ENCODE results near the gene LMAN1. TPM values are rescaled to one million over a fixed set of nuclear protein-coding genes. Genes with fewer than 3 reads are reported as not detected.

LMAN1 gene
- total and polyA plus RNA-seq, 2 of the 4 experiments (the other 2 are of a cell fraction), result 83.1 to 213 TPM

DNA sequence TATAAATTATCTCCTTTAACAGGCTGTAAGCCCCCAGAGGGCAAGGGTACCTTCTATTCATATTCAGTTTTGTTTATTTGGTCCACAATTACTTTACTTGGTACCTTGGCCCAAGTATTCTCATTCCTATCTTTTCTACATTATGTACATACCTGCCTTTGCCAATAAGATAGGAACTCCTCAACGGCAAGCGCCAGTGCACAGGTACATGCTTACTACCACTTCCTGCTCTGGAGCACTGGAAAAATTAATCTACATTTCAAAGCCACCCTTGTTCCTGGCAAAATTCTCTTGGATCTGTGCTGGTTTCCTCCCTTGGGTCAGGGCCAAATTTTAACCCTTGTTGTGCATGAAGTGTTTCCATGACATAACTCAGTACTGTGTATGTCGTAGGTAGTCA, 34.3 kb upstream of the LMAN1 start:
- Histone ChIP-seq H2BK120ac (ENCODE audit: low read depth, low read length) (no peak overlapping the region), H3K56ac (ENCODE audit: extremely low read depth, insufficient read depth, low read length) (no peak overlapping the region), H3K9me3 (ENCODE audit: control insufficient read depth, insufficient read depth, low read length) (no peaks in the 10 kb centered on the region), H3K27ac (ENCODE audit: insufficient read depth, low read length) (no peak overlapping the region), H2BK20ac (ENCODE audit: low read depth, low read length) (no peak overlapping the region), H2AK5ac (ENCODE audit: low read depth, low read length) (no peak overlapping the region), H3K4me1 (ENCODE audit: control insufficient read depth, insufficient read depth, low read length) (no peaks in the 10 kb centered on the region), H3K14ac (replicated peaks; ENCODE audit: low read depth, low read length) (no peak overlapping the region), H3K23ac (ENCODE audit: low read depth, low read length) (no peak overlapping the region), H3K4me3 (ENCODE audit: insufficient read depth, low read depth, low read length) (no peak overlapping the region), H4K5ac (ENCODE audit: low read depth, low read length) (no peak overlapping the region), H3K4ac (ENCODE audit: low read depth, low read length) (no peak overlapping the region), H3K9ac (ENCODE audit: low read depth, low read length) (no peak overlapping the region), H3K27me3 (ENCODE audit: control insufficient read depth, insufficient read depth, low read length) (peaks cover 5% of the 10 kb centered on the region), H2AK9ac (replicated peaks; ENCODE audit: low read depth, low read length, poor library complexity) (no peak overlapping the region), H3K4me2 (ENCODE audit: low read depth, low read length) (no peak overlapping the region), H3K18ac (ENCODE audit: low read depth, low read length) (no peak overlapping the region), H2BK5ac (ENCODE audit: low read depth, low read length, poor library complexity, severe bottlenecking) (no peak overlapping the region), H3K79me1 (ENCODE audit: low read depth in 1 of 2, low read length in 2 of 2) (no peaks in the 10 kb centered on the region), H4K91ac (ENCODE audit: insufficient read depth, low read depth, low read length) (no peak overlapping the region), H3K9me1 (ENCODE audit: insufficient read depth, low read length) (no peaks in the 10 kb centered on the region), H2BK15ac (ENCODE audit: low read depth, low read length) (no peak overlapping the region), H4K8ac (ENCODE audit: low read depth in 2 of 2, low read length in 2 of 2) (no peak overlapping the region), H3K36me3 (ENCODE audit: control insufficient read depth, insufficient read depth, low read length) (no peaks in the 10 kb centered on the region), H4K20me1 (ENCODE audit: insufficient read depth, low read length) (no peaks in the 10 kb centered on the region), H2AFZ (replicated peaks; ENCODE audit: low read length, poor library complexity) (no peak overlapping the region)
- BruUV-seq (replicated peaks), result no TSS peak
- WGBS, 2 experiments (ENCODE audit: extremely low coverage in 2 of 2, insufficient read length in 1 of 2), result 90% methylated on average over 2 of the region's 3 CpGs; no CpG with 5 or more reads in 1 of the 2 experiments
- ChIA-PET CTCF (interaction anchor here (1.1 to 1.2 kb wide), 2 partner anchors 9 to 144 kb away, joined by 3 to 7 read pairs; no protein-coding TSS in a partner anchor), POLR2A (ENCODE audit: unreplicated experiment) (no interaction called here)
- in situ Hi-C loops (cut with MboI; ENCODE audit: low sequenced_read_pairs), result no loop called here
- ATAC-seq (ENCODE audit: low read depth), result no peak
- dilution Hi-C loops (cut with HindIII; ENCODE audit: low sequenced_read_pairs, unreplicated experiment), result no loop called here
- no peak for DNase-seq
- TF ChIP-seq MXI1 (IDR thresholded peaks at IDR 0.05; ENCODE audit: borderline replicate concordance, low read depth, low read length) (no peak), RFX5 (IDR thresholded peaks at IDR 0.05; ENCODE audit: low read depth, low read length) (no peak), USF2 (IDR thresholded peaks at IDR 0.05; ENCODE audit: low read depth, low read length) (no peak), POLR2A (IDR thresholded peaks at IDR 0.05; ENCODE audit: low read depth, low read length) (no peak), BHLHE40 (IDR thresholded peaks at IDR 0.05; ENCODE audit: low read depth, low read length) (no peak), CTCF (conservative IDR thresholded peaks at IDR 0.05; ENCODE audit: low read depth, low read length) (no peak), SMC3 (IDR thresholded peaks at IDR 0.05; ENCODE audit: low read depth, low read length) (no peak), ELK1 (IDR thresholded peaks at IDR 0.05; ENCODE audit: borderline replicate concordance, low read depth, low read length) (no peak), RCOR1 (IDR thresholded peaks at IDR 0.05; ENCODE audit: insufficient replicate concordance, low read length) (no peak)
- intact Hi-C loops (cut with micrococcal nuclease), result no loop called here
